ENCODE results near the gene RTBDN. TPM values are rescaled to one million over a fixed set of nuclear protein-coding genes. Genes with fewer than 3 reads are reported as not detected.

Gene RTBDN
- total RNA-seq, 6 experiments from 2014 or later: not detected

- WGBS (ENCODE audit: insufficient coverage, low coverage, low lambda C conversion rate, missing lambda C conversion rate): 87% methylated on average over 4 of the region's 6 CpGs
- ATAC-seq (no peak), DNase-seq (no peak)
- Histone ChIP-seq H3K27ac (no peak overlapping the region), H3K36me3 (peaks cover 0 to 5% (median 0%) of the 10 kb centered on the region in 4 donors), H3K27me3 (no peaks in the 10 kb centered on the region), H3K4me3 (no peak overlapping the region), H3K4me1 (no peaks in the 10 kb centered on the region), H3K9me3 (no peaks in the 10 kb centered on the region)
- intact Hi-C loops (cut with DNase I): no loop called here
- TF ChIP-seq POLR2A (IDR thresholded peaks at IDR 0.05) (no peak), CTCF (IDR thresholded peaks at IDR 0.05) (no peak)
These were observed 40.7 kb upstream of the RTBDN start for GRCh38 chr19:12875086-12875485.

GRCh38 chr19:12873891-12874745 is 39.7 kb upstream of the RTBDN start:
- Histone ChIP-seq H3K4me3 (peak overlapping the region in 1 of 3 donors; percentile 27), H3K4me1 (no peaks in the 10 kb centered on the region), H3K36me3 (peaks cover 0 to 5% (median 0%) of the 10 kb centered on the region in 4 donors), H3K27me3 (no peaks in the 10 kb centered on the region), H3K9me3 (no peaks in the 10 kb centered on the region), H3K27ac (no peak overlapping the region)
- intact Hi-C loops (cut with DNase I): no loop called here
- TF ChIP-seq POLR2A (IDR thresholded peaks at IDR 0.05) (no peak), CTCF (IDR thresholded peaks at IDR 0.05) (no peak)
- DNase-seq (no peak), ATAC-seq (peak in 1 of 4 donors; percentile 5)
- WGBS (ENCODE audit: insufficient coverage, low coverage, low lambda C conversion rate, missing lambda C conversion rate): 94% methylated on average over 21 of the region's 86 CpGs

- Histone ChIP-seq H3K4me3 (peak overlapping the region; percentile 9 to 27 (median 18)), H3K4me1 (no peaks in the 10 kb centered on the region), H3K9me3 (no peaks in the 10 kb centered on the region), H3K36me3 (peaks cover 0 to 5% (median 0%) of the 10 kb centered on the region in 4 donors), H3K27ac (no peak overlapping the region), H3K27me3 (no peaks in the 10 kb centered on the region)
- TF ChIP-seq CTCF (IDR thresholded peaks at IDR 0.05): no peak
- no peak for TF ChIP-seq POLR2A (IDR thresholded peaks at IDR 0.05)
- intact Hi-C loops (cut with DNase I): no loop called here
- ATAC-seq (peak; percentile 74 to 88 (median 86)), DNase-seq (peak; percentile 63 to 75 (median 69))
- 32% methylated on average over 9 of the region's 70 CpGs for WGBS (ENCODE audit: insufficient coverage, low coverage, low lambda C conversion rate, missing lambda C conversion rate)
These were observed 38.8 kb upstream of the RTBDN start for GRCh38 chr19:12872941-12873890.

- no peak for ATAC-seq
- no peaks in the 10 kb centered on the region for H3K27me3 ChIP-seq
- intact Hi-C loops (cut with DNase I): no loop called here
These were observed 37.9 kb upstream of the RTBDN start for GRCh38 chr19:12872255-12872654.

More at GRCh38 chr19:12872255-12872654, 37.9 kb upstream of the RTBDN start:
- WGBS (ENCODE audit: insufficient coverage, low coverage, low lambda C conversion rate, missing lambda C conversion rate): 82% methylated on average over 4 of the region's 5 CpGs
- DNase-seq: no peak
- TF ChIP-seq POLR2A (IDR thresholded peaks at IDR 0.05) (no peak), CTCF (IDR thresholded peaks at IDR 0.05) (no peak)
- Histone ChIP-seq H3K36me3 (no peaks in the 10 kb centered on the region), H3K27ac (no peak overlapping the region), H3K4me3 (no peak overlapping the region), H3K4me1 (no peaks in the 10 kb centered on the region), H3K9me3 (no peaks in the 10 kb centered on the region)
